NOMO-1 (cell line): ENCODE measurements around the gene AP2M1.
"Not testable (repeated sequence)": the region's sequence is repeated elsewhere in the genome, so short reads cannot be mapped to it uniquely, and the experiment has no call there.

Experiments
- DNase-seq, 2 experiments: peaks; one replicate each; lab custom pipeline; 2025; ENCODE audit not compliant: unreplicated experiment in 2 of 2; lab: John Stamatoyannopoulos, UW

Gene AP2M1

DNA sequence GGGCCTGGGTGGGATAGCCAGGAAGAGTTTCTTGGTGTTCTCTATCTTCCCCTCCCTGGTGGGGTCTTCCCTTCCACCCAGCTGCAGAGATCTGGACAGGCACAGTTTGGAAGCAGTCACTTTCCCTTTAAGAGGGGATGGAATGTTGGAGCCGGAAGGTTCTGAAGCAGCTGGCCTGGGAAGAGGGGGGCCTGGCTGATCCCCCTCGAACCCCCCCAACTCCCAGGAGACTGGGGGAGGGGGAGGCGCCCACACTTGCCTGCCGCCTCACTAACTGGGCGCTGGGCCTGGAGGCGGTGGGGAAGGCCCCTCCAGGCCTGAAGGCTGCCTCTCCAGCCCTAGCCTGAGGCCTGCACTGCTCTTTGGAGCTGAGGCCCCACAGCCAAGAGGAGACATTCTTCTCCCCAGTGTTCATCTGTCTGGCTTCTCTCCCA is 18.1 kb upstream of the AP2M1 start:
- no peak for DNase-seq

DNA sequence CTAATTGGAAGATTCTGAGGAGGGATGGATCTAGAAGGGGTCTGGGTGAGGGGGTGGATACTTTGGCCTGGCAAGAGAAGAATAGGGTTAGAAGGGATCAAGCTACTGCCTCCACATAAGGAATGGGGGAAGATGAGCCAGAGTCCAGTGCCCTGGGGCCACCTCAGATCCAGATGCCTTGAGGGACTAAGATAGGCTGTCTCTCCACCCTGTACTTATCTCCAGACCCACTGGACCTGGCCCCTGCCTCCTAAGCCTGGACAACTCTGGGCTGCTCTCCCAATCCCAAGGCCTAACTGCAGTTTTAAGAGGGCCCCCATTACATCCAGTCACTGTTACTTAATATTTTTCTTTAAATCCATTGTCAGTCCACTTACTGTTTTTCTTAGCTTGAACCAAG is 17.4 kb upstream of the AP2M1 start:
- DNase-seq, result no peak

DNA sequence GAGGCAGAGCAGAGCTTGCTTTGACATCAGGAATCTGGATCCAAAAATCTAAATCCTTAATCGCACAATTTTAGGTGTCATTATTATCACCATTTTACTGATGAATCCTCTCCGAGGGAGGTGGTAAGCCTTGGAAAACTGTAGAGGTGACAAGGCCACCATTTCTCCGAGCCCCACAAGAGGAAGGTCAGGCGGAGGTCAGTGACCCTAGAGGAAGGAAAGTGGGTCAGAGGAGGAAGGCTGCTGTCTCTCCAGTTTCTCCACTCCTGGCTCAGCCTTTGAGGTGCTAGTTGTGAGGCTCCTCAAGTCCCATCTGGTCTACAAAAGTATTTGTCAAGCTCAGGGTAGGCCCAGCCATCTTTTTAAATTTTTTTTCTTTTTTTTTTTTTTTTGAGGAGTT is 16.3 kb upstream of the AP2M1 start:
- no peak for DNase-seq

DNA sequence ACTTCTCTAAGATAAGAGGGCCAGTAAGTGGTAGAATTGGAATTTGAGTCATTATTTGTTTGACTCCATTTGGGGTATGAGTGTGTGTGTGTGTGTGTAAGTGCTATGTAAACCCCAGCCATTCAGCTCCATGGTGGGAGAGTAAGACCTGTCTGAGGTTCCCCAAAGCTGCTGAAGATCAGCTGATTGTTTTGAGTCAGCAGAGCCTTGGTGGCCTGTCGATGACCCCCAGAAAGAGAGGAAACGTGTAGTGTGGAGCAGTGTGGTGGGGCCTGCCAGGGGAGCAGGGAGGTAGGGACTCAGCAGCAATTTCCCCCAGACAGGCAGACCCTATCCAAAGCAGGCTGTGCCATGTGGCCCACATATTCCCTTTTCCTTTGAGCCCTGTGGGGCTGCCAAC is 14.2 kb upstream of the AP2M1 start:
- no peak for DNase-seq

DNA sequence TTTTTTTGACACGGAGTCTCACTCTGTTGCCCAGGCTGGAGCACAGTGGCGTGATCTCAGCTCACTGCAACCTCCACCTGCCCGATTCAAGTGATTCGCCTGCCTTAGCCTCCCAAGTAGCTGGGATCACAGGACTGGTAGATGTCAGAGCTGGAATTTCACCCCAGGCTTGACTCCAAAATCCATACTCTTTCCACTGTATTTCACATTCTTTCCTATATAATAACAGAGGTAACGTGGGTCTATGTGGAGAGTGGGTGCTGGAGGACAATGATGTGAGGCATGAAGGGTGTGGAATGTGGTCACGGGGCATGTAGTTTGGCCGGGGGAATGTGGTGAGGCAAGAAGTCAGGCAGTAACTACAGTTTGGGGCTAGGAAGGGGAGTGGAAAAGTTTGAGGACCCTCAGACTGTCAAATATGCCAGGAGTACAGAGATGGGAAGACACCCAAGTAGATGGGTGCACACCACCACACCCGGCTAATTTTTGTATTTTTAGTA is 12.0 kb upstream of the AP2M1 start:
- not testable (repeated sequence) for DNase-seq

DNA sequence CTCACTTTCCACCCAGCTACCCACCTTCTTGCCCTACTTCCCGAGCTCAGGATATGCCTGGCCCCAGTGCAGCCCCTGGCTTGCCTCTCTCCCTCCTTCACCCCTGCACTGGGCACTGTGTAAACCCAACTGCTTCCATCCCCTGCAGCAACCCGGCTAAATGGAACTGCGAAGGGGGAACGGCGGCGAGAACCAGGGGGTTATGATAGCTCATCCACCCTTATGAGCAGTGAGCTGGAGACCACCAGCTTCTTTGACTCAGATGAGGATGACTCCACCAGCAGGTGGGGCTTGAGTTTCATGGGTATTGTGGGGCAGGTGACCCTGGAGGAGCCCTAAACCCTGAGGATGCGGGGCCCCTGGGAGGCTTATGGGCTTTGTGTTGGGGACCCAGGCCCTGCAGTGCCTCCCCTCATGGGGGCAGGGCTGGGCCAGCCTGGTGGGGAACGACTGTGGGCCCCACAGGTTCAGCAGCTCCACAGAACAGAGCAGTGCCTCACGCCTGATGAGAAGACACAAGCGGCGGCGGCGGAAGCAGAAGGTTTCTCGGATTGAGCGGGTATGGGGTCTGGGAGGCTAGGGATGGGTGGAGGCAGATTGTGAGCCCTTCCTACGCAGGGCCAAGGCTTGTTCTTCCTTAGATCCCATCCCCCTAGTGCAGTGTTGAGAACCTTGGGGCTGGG is 9.9 kb upstream of the AP2M1 start:
- no peak for DNase-seq

DNA sequence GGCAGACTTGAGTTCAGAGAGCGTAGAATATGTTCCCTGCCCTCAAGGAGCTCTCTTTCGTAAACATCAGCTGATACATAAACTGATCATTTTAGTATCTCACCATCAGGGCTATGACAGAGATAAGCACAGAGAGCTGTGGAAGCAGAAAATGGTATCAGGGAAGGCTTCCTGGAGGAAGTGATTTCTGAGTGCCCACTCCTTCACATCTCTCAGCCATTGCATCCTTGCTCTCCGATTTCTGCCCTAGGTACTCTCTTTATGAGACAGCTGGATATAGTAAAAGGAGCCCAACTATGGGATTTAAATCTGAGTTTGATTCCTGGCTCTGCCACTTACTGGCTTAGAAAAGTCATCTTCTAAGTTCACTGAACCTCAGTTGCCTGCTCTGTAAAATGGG is 9.1 kb upstream of the AP2M1 start:
- no peak for DNase-seq

DNA sequence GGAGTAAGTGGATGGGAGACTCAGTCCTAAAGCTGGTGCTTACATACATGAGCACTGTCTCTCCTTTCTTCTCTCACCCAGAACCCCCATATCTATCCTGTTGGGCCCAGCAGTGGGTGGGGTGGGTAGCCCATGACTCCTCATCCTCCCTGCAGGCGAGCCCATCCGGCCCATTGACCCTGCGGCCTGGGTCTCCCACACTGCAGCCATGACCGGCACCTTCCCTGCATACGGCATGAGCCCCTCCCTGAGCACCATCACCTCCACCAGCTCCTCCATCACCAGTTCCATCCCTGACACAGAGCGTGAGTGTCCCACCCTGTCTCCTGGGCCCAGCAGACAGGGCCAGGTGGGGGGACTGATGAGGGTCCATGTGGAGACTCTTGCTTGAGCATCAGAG is 8.0 kb upstream of the AP2M1 start:
- no peak for DNase-seq

DNA sequence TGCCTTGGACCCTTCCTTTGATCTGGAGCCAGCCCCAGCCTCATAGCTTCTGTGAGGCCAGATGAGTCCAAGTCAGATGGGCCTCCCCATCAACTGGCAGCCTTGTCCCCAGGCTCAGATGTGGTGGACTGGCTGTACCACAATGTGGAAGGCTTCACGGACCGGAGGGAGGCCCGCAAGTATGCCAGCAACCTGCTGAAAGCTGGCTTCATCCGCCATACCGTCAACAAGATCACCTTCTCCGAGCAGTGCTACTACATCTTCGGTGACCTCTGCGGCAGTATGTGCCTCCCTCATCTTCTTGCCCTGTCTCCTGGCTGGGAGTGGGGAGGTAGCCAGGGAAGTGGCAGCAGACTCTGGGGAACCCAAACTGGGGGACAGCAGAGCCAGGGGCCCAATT is 6.9 kb upstream of the AP2M1 start:
- DNase-seq, result no peak

DNA sequence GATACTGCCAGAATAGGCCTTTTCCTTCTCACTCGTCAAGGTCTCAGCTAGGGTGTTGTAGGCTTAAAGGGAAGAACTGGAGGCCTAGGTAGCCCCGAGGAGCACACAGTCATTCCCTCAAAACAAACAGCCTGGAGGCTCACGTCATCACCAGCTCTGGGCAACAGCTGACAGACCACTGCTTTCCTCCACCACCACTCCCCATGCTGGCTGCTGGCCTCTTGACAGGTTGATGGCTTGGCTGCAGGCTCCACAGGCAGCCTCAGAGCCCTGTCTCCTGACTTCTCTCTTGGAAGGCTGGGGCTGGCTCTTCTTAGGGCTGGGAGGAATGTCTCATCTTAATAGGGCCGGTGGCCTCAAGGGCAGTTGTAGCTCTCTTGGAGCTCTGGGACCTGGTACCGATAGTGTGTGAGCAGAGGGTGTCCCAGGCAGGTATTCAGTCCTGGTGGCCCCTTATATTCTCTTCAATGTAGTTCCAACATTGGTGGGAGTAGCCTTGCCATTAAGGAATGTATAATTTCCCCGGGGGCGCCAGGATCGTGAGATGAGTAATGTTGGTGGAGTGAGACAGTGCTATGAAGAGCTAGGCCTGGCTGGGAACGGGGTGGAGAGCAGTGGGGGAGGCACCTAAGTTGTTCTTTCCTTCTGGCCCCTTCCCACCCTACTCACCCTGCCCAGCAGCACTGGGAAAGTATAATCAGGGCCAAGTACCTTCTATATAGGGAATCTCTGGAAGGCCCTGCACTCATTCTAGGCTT is 6.1 kb upstream of the AP2M1 start:
- DNase-seq, result no peak

DNA sequence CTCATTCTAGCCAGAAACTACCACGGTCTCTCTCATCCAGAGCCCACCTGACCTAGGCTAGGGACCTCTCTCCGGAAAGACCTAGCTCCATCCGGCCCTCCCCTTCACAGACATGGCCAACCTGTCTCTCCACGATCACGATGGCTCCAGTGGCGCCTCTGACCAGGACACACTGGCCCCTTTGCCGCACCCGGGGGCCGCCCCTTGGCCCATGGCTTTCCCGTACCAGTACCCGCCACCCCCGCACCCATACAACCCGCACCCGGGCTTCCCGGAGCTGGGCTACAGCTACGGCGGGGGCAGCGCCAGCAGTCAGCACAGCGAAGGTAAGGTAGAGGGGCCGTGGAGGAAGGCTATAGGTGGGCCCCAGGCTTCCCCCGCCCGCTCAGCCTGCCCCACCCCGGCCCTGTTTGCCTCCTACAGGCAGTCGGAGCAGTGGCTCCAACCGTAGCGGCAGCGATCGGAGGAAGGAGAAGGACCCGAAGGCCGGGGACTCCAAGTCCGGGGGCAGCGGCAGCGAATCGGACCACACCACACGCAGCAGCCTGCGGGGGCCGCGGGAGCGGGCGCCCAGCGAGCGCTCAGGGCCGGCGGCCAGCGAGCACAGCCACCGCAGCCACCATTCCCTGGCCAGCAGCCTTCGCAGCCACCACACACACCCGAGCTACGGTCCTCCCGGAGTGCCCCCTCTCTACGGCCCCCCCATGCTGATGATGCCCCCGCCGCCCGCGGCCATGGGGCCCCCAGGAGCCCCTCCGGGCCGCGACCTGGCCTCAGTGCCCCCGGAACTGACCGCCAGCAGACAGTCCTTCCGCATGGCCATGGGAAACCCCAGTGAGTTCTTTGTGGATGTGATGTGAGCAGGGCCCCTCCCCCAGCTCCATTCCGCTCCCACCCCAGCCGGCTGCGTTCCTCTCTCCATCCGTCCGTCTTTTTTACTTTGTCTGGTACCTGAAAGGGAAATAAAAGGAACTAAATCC is 4.5 kb upstream of the AP2M1 start:
- no peak for DNase-seq

DNA sequence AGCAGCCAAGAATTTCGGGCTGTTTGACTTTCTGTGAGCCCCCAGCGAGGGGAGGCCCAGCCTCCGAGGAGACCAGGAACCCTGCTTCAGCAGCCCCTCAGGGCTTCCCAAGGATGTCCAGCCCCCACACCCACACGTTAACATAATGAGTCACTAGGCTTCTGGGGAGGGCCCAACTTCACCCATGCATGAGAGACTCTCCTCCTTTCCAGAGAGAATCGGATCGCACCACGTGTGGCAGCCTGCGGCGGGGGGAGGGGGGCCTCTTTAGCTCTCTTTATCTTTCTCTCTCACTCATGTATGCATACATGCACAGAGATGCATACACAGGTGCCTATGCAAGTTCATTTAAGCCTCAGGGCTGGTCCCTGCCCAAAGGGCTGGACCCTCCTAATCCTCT is 3.1 kb upstream of the AP2M1 start:
- no peak for DNase-seq

DNA sequence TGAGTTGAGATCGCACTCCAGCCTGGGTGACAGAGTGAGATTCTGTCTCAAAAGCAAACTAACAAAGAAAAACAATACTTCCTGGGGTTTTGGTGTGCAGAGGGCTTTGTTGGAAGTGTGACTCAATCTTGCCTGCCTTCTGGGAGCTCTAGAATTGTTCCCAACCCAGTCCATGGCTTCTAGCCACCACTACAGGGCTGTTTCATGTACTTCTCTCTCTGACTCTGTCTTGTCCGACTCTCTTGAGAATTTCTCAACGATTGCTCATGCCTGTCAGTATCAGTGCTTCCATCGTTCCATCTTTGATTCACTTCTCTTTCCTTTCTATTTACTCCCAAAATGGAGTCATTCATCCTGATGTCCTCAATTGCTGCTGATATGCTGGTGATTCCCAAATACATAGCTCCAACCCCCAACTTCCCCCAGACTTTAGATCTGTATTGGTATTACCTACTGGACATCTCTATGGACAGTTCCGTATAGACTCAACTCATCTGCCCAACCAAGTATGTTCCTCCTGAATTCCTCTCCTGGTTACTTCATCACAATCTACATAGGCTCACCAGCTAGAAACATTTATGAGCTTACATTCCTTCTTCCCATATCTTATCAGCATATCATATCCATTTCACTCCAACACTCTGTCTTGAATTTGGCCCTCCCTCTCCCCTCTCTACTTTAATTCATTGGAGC is 1.8 kb upstream of the AP2M1 start:
- DNase-seq, result no peak

DNA sequence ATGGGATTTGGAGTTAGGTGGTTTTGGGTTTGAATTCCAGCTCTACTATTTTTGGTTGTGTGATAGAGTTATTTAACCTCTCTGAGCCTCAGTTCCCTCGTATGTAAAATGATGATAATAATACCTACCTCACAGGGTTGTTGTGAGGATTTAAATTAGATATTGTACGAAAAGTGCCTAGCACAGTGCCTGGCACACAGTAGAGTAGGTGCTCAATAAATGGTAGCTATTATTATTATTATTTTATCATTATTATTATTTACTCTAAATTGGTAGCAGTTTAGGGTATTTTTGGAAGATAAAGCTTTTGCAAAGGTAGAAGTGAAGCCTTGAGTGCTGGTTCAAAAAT is 1.3 kb upstream of the AP2M1 start:
- no peak for DNase-seq

DNA sequence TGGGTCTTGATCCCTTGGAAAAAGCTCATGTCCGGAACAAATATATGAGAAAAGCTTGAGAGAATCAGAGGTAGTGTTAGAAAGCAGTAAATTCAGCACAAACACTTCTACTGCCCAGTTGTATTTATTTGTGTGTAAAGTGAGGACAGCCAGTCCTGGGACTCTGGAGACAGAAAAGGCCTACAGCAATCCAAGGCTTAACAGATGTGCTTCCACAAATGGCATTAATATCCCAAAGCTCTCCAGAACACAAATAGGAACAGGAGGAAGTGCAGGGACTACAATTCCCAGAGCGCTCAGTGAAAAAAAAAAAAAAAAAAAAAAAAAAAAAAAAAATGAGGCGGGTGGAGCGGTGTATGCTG is 390 bp upstream of the AP2M1 start:
- DNase-seq, result no peak

DNA sequence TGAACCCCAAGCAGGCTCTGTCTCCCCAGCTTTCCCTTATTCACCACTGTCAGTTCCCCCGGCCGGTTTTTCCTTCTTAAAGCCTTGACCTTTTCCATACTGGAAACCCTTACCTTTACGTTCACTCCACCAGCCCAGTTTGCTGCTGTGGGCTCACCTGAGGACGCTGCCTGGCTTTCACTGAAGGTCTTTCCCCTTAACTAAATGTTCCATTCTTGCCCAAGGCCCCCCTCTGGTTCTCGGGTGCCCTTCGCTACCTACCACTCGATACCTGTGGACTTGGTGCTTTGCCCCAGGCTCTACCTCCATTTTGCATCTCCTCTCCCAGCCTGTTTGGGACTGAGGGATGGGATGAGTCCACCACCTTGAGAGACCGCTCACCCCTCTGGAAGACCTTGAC is 851 bp downstream of the AP2M1 start:
- DNase-seq, result no peak

DNA sequence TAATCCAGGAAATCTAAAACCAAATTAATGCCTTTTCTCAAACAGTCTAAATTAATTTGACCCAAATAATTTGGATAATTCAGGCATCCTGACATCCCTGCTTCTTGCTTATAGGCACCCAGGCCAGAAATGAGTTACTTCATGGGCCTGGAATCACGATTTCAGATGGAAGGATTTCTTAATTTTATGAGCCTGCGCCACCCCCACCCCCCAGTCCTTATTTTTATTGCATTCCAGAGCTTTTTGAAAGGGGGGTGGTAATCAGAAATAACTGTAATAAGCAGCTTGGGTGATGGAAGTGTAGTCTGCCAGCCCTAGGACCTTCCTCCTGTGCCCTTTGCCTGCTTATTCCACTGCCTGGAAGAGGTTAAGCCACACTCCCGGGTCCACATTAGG is 1.3 kb downstream of the AP2M1 start:
- DNase-seq, result no peak

DNA sequence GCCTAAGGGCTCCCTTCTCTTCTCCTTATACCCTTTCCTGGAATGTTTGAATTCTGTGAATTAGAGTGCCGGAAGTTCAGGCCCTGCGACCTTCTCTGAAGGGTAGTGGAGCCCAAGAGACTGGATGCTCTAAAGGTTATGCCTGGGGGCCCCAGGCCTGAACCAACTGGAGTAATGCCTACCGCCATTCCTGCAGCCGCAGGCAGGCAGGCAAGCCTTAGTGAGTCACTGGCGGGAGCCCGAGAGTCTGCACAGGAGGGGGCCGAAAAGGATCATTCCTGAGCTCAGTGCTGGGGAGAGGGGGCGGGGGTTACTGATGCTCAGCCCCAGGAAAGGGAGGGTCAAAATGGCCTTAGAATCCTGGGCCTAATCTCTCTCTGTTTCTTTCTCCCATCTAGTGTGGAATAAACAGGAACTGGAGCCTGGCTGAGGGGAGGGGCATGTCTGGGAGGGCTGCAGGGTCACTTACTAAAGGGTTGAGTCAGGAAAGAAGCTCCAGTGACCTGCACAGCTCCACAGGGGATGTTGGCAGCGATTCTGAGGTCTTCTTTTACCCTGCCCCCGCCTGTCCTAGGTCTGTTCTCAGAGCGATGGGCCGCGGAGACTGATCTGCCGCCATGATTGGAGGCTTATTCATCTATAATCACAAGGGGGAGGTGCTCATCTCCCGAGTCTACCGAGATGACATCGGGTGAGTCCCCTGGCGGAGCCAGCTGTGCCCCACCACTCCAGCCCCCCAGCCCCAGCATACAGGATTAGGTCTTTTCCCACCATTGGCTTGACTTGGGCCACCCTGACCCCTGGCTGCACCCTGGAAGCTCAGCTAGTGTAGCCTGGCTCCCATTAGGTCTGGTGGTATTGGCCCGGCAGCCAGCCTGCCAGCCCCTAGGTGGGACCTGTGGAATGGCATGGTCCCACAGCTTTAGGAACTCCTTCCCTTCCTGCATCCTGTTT is 2.0 kb downstream of the AP2M1 start:
- peak; percentile 70 to 84 for DNase-seq

DNA sequence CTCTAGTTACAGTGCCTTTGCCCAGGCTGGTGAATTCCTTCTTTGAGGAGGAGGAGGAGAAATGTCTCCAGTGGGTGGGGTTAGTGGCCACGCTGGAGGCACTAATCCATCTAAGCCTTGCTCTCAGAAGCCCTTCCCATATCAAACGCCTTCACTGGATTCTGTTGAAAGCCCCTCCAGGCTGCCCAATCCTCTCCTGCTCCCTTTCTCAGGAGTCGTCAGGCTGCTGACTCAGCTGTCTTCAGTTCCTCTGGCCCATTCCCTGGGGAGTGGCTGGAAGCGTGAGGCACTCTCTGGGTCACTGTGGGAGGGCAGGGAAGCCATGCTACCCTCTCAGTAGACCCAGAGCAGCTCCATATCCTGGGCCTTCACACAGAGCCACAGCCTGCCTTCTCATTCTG is 2.7 kb downstream of the AP2M1 start:
- DNase-seq, result no peak
